H1 (cell line): ENCODE data around the gene PTRH1.

Source experiments
- BACH1 ChIP-seq: IDR thresholded peaks from 2 replicates; pipeline ENCODE4 v1.6.1; 2012; ENCODE audit warnings: low read length, improper control_type of control experiment
- CBX5 ChIP-seq: fragments of 300-800, 300-1000 bp; sonication (generic); IDR thresholded peaks from 2 replicates; pipeline ENCODE4 v1.7.1; 2016; ENCODE audit warnings: antibody characterized with exemption, low read length, low read depth
- EP300 ChIP-seq, 2 experiments: IDR thresholded peaks; 1 replicate in 1 of 2; 2 replicates in 1 of 2; pipeline ENCODE4 v1.6.1; 2011 to 2012; ENCODE audit warnings: low read depth in 2 of 2, low read length in 2 of 2, mild to moderate bottlenecking in 2 of 2, borderline replicate concordance in 1 of 2, inconsistent platforms in 1 of 2, moderate library complexity in 1 of 2
- EZH2 ChIP-seq: fragments of 200-600 bp; sonication (generic); IDR thresholded peaks from 2 replicates; pipeline ENCODE4 v1.7.1; 2012; ENCODE audit warnings: low read depth, mild to moderate bottlenecking, moderate library complexity, low read length, inconsistent platforms; ENCODE audit not compliant: severe bottlenecking
- FOSL1 ChIP-seq: IDR thresholded peaks from 2 replicates; pipeline ENCODE4 v1.6.1; 2011; ENCODE audit warnings: mild to moderate bottlenecking, low read depth, low read length, moderate library complexity; ENCODE audit not compliant: insufficient read depth
- GABPA ChIP-seq: IDR thresholded peaks from 2 replicates; pipeline ENCODE4 v1.6.1; 2011; ENCODE audit warnings: mild to moderate bottlenecking, low read length, moderate library complexity, borderline replicate concordance; ENCODE audit not compliant: insufficient read depth
- HDAC6 ChIP-seq: IDR thresholded peaks from one replicate; pipeline ENCODE4 v1.7.1; 2012; ENCODE audit warnings: low read depth, mild to moderate bottlenecking, inconsistent platforms, low read length, moderate library complexity
- POLR2A ChIP-seq, 2 experiments: IDR thresholded peaks; 1 replicate in 1 of 2; 2 replicates in 1 of 2; pipeline ENCODE4 v1.6.1; 2011; ENCODE audit warnings: low read depth in 2 of 2, low read length in 2 of 2, mild to moderate bottlenecking in 2 of 2; ENCODE audit errors: control extremely low read depth in 1 of 2
- POLR2AphosphoS5 ChIP-seq: IDR thresholded peaks from 2 replicates; pipeline ENCODE4 v1.6.1; 2011; ENCODE audit warnings: low read depth, low read length
- RNF2 ChIP-seq: fragments of 200-900, 300-1000 bp; sonication (generic); IDR thresholded peaks from 2 replicates; pipeline ENCODE4 v1.7.1; 2016; ENCODE audit warnings: borderline replicate concordance, low read depth, mild to moderate bottlenecking, antibody characterized with exemption, low read length; ENCODE audit not compliant: poor library complexity, severe bottlenecking; ENCODE audit errors: missing control alignments
- SRF ChIP-seq: IDR thresholded peaks from 2 replicates; pipeline ENCODE4 v1.6.1; 2011; ENCODE audit warnings: mild to moderate bottlenecking, low read depth, low read length, moderate library complexity
- YY1 ChIP-seq: IDR thresholded peaks from 2 replicates; pipeline ENCODE4 v1.6.1; 2011; ENCODE audit warnings: low read depth, mild to moderate bottlenecking, low read length
- TF ChIP-seq, protein P1 (sequence below), 3 experiments: IDR thresholded peaks; 1 replicate in 2 of 3; 2 replicates in 1 of 3; pipeline versions ENCODE4 v1.5.1 to v1.6.1; 2011; ENCODE audit warnings: low read length in 3 of 3, mild to moderate bottlenecking in 3 of 3, inconsistent platforms in 2 of 3, low read depth in 1 of 3, moderate library complexity in 1 of 3; ENCODE audit not compliant: insufficient read depth in 1 of 3; ENCODE audit errors: control extremely low read depth in 1 of 3

DNA sequence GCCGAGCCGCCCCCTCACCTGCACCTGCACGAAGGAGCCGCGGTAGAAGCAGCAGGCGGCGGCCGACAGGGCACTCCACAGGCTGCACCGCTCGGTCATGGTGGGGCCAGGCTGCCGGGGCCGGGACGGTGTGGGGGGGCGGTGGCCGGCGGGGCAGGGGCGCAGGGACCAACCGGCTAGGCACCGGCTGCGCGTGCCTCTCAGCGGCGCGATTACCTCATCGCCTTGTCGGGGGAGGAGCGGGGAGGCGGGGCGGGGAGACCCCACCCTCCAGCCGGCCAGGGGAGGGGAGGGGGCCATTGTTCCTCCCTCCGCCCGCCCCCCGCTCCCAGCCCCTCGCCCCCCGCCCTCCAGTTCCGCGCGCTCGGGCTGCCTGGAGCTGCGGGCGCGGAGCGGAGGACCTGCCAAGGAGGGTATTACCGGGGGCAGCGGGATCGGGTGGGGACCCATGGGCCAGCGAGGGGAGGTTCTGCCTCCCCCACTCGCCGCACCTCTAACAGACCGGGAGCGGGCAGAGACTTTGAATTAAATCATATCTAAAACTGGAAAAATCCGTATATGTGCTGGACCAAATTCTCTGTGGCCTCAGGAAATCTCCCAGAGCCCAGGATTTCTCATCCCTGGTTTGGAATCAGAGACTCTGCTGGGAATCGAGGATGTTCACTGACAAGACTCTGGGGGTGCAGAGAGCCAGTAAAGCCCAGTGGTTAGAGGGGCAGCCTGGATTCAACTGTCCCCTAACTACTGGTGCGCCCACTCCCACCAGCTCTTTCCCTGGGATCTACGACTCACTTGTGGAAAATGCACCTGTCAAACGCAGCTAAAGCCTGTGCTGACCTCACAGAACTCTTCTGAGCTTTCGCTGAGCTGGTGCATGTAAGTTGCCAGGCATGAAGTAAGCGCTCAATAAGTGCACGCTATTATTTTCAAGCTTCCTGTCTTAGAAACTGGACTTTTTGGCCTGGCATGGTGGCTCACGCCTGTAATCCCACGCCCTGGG lies 39.9 kb upstream of the PTRH1 start:
- TF ChIP-seq RNF2 (no peak), POLR2AphosphoS5 (no peak), BACH1 (no peak), GABPA (no peak), POLR2A (IDR thresholded peaks at IDR 0.05; ENCODE audit: control extremely low read depth in 1 of 2, low read depth in 2 of 2, low read length in 2 of 2) (no peak), CBX5 (no peak), EZH2 (no peak), FOSL1 (no peak), HDAC6 (no peak), EP300 (IDR thresholded peaks at IDR 0.05; ENCODE audit: borderline replicate concordance in 1 of 2, low read depth in 2 of 2, low read length in 2 of 2) (no peak), SRF (no peak), YY1 (no peak)
- TF ChIP-seq, protein P1, sequence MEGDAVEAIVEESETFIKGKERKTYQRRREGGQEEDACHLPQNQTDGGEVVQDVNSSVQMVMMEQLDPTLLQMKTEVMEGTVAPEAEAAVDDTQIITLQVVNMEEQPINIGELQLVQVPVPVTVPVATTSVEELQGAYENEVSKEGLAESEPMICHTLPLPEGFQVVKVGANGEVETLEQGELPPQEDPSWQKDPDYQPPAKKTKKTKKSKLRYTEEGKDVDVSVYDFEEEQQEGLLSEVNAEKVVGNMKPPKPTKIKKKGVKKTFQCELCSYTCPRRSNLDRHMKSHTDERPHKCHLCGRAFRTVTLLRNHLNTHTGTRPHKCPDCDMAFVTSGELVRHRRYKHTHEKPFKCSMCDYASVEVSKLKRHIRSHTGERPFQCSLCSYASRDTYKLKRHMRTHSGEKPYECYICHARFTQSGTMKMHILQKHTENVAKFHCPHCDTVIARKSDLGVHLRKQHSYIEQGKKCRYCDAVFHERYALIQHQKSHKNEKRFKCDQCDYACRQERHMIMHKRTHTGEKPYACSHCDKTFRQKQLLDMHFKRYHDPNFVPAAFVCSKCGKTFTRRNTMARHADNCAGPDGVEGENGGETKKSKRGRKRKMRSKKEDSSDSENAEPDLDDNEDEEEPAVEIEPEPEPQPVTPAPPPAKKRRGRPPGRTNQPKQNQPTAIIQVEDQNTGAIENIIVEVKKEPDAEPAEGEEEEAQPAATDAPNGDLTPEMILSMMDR (IDR thresholded peaks at IDR 0.05; ENCODE audit: control extremely low read depth in 1 of 3, insufficient read depth in 1 of 3, low read depth in 1 of 3, low read length in 3 of 3): no peak
